NCI-H2227 (cell line): ENCODE data around the gene SLCO2B1.
"Not testable (repeated sequence)": the region's sequence is repeated elsewhere in the genome, so short reads cannot be mapped to it uniquely, and the experiment has no call there.

ENCODE experiments used
- DNase-seq: peaks from one replicate; lab custom pipeline; 2025; ENCODE audit not compliant: unreplicated experiment; lab: John Stamatoyannopoulos, UW

Gene SLCO2B1

GRCh38 chr11:75150879-75151278 lies at the start of gene SLCO2B1:
SLCO2B1 (plus strand) TSS chr11:75151107; CDS start chr11:75151382, 275 bp downstream.
- DNase-seq, result no peak

DNA sequence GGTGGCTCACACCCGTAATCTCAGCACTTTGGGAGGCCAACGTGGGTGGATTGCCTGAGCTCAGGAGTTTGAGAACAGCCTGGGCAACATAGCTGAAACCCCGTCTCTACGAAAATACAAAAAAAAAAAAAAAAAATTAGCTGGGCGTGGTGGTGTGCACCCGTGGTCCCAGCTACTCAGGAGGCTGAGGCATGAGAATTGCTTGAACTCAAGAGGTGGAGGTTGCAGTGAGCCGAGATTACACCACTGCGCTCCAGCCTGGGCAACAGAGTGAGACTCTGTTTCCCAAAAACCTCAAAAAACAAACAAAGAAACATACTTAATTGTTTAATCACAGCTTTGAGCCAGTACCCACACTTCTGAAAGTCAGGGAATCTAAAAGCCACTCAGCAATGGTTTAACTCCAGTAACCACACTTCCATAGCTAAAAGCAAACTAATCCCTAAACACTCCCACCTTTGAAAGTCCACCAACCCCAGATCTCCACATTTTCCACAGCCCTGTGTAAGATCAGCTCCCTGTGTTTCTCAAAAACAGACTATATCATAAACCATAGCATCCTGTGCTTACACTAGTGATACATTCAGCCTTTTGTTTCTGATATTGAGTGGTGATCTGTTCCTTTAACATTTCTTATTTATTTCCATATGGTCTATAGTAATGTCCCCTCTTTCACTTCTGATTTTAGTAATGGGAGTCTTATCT lies 49.3 kb upstream of the SLCO2B1 start:
- DNase-seq, result no peak

DNA sequence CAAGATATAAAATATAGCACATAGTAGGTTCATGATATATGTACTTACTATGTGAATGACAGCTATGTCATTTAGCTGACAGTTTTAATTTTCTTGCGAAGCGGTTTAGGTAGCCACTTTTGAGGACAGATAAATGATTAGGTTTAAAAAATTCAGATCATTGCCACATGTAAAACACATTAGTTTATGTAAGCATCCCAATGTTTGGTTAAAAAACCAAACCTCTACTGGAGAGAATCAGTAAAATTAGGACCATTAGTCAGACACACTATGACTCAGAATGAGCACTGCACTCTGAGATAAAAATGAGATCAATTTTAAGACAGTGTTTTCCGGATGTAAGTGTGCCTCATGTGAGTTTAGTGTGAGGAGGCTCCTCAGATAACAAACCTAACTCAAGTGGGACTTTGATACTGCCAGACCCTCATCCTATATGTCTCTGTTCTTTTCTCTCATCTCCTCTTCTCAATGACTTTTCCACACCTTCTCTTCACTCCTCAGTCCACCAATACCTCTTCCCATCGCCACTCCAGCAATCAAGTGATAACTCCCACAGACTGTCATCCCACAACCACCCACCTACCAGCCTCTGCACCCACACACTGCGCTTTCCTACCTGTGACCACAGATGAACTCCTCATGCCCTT lies 47.4 kb upstream of the SLCO2B1 start:
- DNase-seq, result no peak

DNA sequence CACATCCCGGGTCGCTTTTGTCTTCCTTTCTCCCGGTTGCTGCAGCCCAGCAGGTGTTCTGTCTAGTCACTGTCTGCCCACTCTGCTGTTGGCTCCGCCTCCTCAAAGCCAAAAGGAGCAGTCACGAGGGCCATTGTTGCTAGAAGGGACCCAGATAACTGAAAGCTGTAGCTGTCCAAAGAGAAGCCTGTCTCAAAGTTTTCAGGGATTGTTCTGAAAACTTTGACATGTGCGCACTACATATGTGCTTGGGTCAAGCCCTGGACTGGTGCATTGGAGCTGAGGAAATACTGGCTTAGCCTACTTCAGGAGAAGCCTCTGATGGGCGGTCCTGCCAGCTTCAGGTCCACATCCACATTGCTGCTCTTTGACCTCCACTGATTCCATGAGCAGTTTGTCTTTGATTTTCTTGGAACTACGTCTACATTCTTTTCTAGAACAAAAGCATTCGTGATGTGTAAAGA lies 45.4 kb upstream of the SLCO2B1 start:
- peak; percentile 41 for DNase-seq

- DNase-seq, result not testable (repeated sequence)
These were observed 44.8 kb upstream of the SLCO2B1 start for GRCh38 chr11:75105967-75106681.

- DNase-seq, result no peak
These were observed 43.7 kb upstream of the SLCO2B1 start for GRCh38 chr11:75107187-75107586.

- DNase-seq, result no peak
These were observed 38.7 kb upstream of the SLCO2B1 start for GRCh38 chr11:75112200-75112599.

- DNase-seq, result no peak
These were observed 37.9 kb upstream of the SLCO2B1 start for GRCh38 chr11:75113030-75113429.

DNA sequence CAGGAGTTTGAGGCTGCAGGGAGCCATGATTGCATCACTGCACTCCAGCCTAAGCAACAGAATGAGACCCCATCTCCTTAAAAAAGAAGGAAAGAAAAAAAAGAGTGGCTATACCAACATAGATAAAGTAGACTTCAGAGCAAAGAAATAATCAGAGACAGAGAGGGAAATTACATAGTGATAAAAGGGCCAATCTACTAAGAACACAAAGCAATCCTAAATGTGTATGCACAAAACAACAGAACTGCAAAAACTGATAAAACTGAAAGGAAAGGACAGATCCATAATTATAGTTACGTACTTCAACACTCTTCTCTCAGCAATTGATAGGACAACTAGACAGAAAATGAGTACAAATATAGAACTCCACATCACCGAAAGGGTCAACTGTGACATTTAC lies 36.4 kb upstream of the SLCO2B1 start:
- no peak for DNase-seq

- DNase-seq, result no peak
These were observed 32.3 kb upstream of the SLCO2B1 start for GRCh38 chr11:75118577-75118976.

DNA sequence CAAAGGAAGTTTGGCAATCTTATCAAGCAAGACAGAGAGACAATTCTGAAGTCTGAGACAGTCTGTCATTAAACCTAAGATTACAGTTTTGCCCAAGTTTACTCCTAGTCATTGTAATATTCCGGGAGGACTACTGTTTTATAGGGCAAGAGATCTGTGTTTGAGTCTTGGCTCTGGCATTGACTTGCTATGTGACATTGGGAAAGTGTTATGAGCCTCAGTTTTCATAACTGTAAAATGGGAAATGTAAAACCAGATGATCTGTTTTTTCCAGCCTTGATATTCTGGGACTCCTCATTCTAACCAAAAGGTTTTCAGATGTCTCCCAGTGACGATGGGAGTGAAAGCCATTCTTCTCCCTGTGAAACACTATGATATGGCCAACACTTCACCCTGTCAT lies 24.3 kb upstream of the SLCO2B1 start:
- no peak for DNase-seq

- DNase-seq, result no peak
These were observed 18.8 kb upstream of the SLCO2B1 start for GRCh38 chr11:75132080-75132479.

DNA sequence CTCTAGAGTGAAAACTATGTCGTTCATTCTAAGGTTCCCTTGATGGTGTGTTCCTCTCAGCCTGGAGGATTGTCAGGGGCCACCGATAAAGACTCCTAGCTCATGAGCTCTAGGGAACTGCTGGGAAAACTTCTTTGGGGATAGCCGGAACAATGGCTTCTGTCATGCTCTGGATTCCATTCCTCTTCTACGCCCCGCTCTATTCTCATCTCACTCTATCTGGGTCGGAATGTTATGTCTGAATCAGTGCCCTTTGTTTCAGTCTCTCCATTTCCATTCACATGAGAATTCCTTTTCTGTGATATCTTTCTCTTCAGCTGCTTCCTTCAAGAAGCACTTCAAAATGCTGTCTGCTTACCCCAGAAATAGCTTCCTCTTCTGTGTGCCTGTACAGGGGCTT lies 16.9 kb upstream of the SLCO2B1 start:
- no peak for DNase-seq

- DNase-seq, result no peak
These were observed 15.8 kb upstream of the SLCO2B1 start for GRCh38 chr11:75135021-75135650.

GRCh38 chr11:75135651-75136050 lies 15.3 kb upstream of the SLCO2B1 start:
- DNase-seq, result no peak

- peak; percentile 23 for DNase-seq
These were observed 10.4 kb upstream of the SLCO2B1 start for GRCh38 chr11:75140269-75141138.

GRCh38 chr11:75141166-75141565 lies 9.7 kb upstream of the SLCO2B1 start:
- DNase-seq, result no peak

GRCh38 chr11:75142714-75143419 lies 8.0 kb upstream of the SLCO2B1 start:
- DNase-seq, result peak; percentile 58

DNA sequence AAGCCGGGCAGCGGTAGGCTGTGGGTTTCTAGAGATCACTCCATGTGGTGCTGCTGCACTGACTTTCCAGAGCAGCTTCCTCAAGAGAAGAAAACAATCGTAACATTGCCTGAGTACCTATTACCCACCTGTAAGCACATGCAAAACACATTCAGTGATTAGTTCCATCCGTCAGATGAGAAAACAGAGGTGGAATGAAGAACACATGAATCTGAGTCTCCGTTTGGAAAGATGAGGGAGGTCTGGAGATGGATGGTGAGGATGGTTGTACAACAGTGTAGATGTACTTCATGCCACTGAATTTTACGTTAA lies 7.5 kb upstream of the SLCO2B1 start:
- DNase-seq, result no peak

DNA sequence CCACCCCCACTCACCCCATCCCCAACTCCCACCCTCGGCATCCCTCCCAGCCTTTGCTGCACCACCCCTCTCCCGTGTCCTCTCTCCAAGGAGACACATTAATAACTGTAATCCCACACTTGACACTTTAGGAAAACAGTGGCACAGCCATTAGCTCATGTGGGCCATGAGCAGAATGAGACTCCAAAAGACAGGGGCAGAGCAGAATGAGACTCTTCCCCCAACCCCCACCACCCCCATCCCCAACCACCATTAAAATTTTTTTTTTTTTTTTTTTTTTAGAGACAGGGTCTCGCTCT lies 6.2 kb upstream of the SLCO2B1 start:
- DNase-seq, result no peak
